GM10266 (cell line): Measurements from ENCODE around the gene HAGHL.

Experiments used
- DNase-seq: peaks from one replicate; pipeline ENCODE4 v3.0.0; 2012; ENCODE audit errors: extremely low spot score
- CTCF ChIP-seq: IDR thresholded peaks from 2 replicates; pipeline ENCODE4 v1.5.1; 2012; ENCODE audit warnings: mild to moderate bottlenecking, low read depth; ENCODE audit not compliant: control insufficient read depth, insufficient read depth; ENCODE audit errors: missing control alignments

Gene HAGHL

DNA sequence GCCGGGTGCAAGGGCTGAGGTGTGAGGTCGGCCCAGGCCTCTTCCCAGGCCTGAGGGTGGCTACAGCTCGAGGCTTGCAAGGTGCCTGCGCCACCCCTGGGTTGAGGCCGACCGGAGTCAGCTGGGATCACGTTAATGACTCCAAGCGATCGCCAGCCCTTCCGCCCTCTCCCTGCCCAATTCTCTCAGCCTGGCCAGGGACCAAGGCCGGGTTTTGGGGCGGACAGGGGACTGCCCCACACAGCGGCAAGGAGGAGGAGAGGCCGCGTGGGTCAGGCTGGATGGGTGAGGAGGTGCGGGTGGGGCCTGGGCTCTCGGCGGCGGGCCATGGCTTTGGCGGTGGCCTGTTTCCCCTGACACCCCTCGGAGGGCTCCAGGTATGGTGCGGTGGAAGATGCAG is 33.5 kb upstream of the HAGHL start:
- TF ChIP-seq CTCF, result no peak
- DNase-seq, result no peak

DNA sequence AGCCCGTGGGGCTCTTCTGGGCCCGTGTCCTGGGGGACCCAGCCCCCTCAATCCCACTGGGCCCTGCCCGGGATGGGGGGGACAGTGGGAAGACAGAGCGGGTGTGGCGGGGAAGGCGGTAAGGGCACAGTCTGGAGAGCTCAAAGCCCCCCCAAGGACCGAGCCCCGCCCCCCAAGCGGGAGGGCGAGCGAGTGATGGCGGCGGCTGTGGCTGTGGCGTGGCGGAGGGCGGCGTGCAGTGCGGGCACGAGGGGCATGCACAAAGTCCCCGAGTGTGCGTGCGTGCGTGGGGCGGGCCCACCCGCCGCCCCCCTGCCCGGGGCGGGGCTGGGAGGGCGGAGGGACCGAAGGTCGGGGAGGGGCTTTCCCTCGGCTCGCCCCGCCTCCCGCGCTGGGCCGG is 33.1 kb upstream of the HAGHL start:
- no peak for TF ChIP-seq CTCF
- DNase-seq, result no peak

GRCh38 chr16:694187-694862 is 32.6 kb upstream of the HAGHL start:
- TF ChIP-seq CTCF, result no peak

GRCh38 chr16:694863-695354 is 32.0 kb upstream of the HAGHL start:
- no peak for TF ChIP-seq CTCF
- DNase-seq, result no peak

More at GRCh38 chr16:694187-694862, 32.6 kb upstream of the HAGHL start:
- DNase-seq, result no peak

- DNase-seq, result peak; percentile 90
- no peak for TF ChIP-seq CTCF
Observed at GRCh38 chr16:695355-696089, 31.4 kb upstream of the HAGHL start.

- DNase-seq, result no peak
- TF ChIP-seq CTCF, result no peak
Observed at GRCh38 chr16:698911-699671, 27.8 kb upstream of the HAGHL start.
